ENCODE data around the gene WDR26.

The WDR26 gene

DNA sequence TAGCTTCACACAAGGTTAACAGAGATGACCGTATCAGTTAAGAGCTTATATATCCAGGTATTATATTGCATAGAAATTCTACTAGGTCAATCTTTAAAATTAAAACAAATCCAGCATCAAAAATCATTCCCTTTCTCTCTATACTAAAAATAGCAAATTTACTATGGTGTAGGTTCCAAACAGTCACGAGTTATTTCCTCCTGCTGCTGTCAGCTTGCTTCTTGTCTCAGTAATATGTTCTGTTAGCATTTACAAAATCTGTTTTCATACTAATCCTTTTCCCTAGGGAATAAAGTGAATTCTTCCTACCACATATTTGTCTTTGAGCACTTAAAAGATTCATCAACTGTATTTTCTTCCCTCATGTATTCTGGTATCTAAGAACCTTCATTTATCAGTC lies 2.5 kb downstream of the WDR26 start:
- TF ChIP-seq, protein P1, sequence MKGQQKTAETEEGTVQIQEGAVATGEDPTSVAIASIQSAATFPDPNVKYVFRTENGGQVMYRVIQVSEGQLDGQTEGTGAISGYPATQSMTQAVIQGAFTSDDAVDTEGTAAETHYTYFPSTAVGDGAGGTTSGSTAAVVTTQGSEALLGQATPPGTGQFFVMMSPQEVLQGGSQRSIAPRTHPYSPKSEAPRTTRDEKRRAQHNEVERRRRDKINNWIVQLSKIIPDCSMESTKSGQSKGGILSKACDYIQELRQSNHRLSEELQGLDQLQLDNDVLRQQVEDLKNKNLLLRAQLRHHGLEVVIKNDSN (IDR thresholded peaks at IDR 0.05) = no peak
- TF ChIP-seq TAF1 (IDR thresholded peaks at IDR 0.05; ENCODE audit: low read depth) = no peak
- TF ChIP-seq EGR1 (IDR thresholded peaks at IDR 0.05) = no peak
- no peak for TF ChIP-seq NFIC (IDR thresholded peaks at IDR 0.05)
- TF ChIP-seq FOXM1 (IDR thresholded peaks at IDR 0.05; ENCODE audit: borderline replicate concordance, low read depth) = no peak
- no peak for TF ChIP-seq CEBPB (IDR thresholded peaks at IDR 0.05)
- no peak for TF ChIP-seq RAD21 (IDR thresholded peaks at IDR 0.05; ENCODE audit: low read depth)
- TF ChIP-seq TCF12 (IDR thresholded peaks at IDR 0.05; ENCODE audit: low read depth) = no peak
- TF ChIP-seq, protein P2, sequence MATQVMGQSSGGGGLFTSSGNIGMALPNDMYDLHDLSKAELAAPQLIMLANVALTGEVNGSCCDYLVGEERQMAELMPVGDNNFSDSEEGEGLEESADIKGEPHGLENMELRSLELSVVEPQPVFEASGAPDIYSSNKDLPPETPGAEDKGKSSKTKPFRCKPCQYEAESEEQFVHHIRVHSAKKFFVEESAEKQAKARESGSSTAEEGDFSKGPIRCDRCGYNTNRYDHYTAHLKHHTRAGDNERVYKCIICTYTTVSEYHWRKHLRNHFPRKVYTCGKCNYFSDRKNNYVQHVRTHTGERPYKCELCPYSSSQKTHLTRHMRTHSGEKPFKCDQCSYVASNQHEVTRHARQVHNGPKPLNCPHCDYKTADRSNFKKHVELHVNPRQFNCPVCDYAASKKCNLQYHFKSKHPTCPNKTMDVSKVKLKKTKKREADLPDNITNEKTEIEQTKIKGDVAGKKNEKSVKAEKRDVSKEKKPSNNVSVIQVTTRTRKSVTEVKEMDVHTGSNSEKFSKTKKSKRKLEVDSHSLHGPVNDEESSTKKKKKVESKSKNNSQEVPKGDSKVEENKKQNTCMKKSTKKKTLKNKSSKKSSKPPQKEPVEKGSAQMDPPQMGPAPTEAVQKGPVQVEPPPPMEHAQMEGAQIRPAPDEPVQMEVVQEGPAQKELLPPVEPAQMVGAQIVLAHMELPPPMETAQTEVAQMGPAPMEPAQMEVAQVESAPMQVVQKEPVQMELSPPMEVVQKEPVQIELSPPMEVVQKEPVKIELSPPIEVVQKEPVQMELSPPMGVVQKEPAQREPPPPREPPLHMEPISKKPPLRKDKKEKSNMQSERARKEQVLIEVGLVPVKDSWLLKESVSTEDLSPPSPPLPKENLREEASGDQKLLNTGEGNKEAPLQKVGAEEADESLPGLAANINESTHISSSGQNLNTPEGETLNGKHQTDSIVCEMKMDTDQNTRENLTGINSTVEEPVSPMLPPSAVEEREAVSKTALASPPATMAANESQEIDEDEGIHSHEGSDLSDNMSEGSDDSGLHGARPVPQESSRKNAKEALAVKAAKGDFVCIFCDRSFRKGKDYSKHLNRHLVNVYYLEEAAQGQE (IDR thresholded peaks at IDR 0.05; ENCODE audit: low read depth) = no peak
- no peak for TF ChIP-seq YY1 (IDR thresholded peaks at IDR 0.05; ENCODE audit: low read depth)
- no peak for TF ChIP-seq EP300 (IDR thresholded peaks at IDR 0.05; ENCODE audit: borderline replicate concordance)

DNA sequence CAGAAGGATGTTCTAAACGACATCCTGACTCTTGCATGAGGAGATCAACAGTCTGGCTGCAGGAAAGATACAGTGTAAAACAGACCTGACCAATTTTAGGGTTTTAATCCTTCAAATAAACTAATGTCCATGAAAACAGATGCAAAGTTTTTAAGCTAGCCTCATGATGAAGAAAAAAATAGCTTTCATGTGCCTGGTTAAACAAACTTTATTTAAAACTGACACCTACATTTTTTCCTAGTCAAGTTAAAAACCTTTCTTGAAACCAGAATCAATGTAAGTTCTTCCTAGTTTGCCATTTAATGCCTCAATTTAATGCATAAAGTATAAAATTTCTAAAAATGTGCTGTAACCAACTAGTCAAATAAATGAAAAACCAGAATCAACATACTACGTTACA lies 2.9 kb downstream of the WDR26 start:
- no peak for TF ChIP-seq CEBPB (IDR thresholded peaks at IDR 0.05)

DNA sequence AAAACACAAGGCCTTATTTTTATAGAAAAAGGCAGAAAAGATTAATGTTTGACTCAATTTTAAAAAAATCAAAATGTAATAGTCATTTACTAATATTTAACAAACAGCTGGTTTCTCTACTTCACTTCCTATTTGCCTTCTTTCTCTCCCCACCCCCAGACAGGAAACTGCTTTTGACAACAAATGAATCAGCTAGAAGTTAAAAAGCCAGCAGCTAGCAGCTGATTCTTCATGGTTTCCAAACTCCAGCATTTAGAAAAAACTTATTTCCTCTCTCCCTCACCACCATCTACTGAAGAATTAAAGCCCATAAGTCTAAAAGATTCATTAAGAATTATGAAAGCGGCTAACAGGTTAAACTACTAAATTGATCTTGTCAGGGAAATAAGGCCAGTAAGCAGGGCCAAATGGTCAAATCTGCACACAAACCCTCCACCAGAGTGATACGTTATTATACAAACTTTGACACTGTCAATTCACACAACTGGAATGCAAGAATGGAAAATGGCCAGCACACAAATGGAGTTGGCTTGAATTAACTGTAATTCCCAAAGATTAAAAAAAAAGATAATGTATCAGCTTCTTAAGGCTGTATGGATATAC lies 4.0 kb downstream of the WDR26 start:
- TF ChIP-seq, protein P3, sequence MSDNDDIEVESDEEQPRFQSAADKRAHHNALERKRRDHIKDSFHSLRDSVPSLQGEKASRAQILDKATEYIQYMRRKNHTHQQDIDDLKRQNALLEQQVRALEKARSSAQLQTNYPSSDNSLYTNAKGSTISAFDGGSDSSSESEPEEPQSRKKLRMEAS (IDR thresholded peaks at IDR 0.05) = no peak
- TF ChIP-seq EGR1 (IDR thresholded peaks at IDR 0.05) (no peak), RAD21 (IDR thresholded peaks at IDR 0.05; ENCODE audit: low read depth) (no peak), ZBTB7A (IDR thresholded peaks at IDR 0.05; ENCODE audit: low read depth) (no peak), YY1 (IDR thresholded peaks at IDR 0.05; ENCODE audit: low read depth) (no peak), TEAD4 (IDR thresholded peaks at IDR 0.05) (no peak), FOXM1 (IDR thresholded peaks at IDR 0.05; ENCODE audit: borderline replicate concordance, low read depth) (no peak), NFIC (IDR thresholded peaks at IDR 0.05) (no peak), TCF12 (IDR thresholded peaks at IDR 0.05; ENCODE audit: low read depth) (no peak), CREB1 (IDR thresholded peaks at IDR 0.05; ENCODE audit: low read depth) (no peak), EP300 (IDR thresholded peaks at IDR 0.05; ENCODE audit: borderline replicate concordance) (no peak), CEBPB (IDR thresholded peaks at IDR 0.05) (no peak), TAF1 (IDR thresholded peaks at IDR 0.05; ENCODE audit: low read depth) (no peak)
- TF ChIP-seq, protein P2 (IDR thresholded peaks at IDR 0.05; ENCODE audit: low read depth) = no peak
- TF ChIP-seq, protein P1 (IDR thresholded peaks at IDR 0.05) = no peak

DNA sequence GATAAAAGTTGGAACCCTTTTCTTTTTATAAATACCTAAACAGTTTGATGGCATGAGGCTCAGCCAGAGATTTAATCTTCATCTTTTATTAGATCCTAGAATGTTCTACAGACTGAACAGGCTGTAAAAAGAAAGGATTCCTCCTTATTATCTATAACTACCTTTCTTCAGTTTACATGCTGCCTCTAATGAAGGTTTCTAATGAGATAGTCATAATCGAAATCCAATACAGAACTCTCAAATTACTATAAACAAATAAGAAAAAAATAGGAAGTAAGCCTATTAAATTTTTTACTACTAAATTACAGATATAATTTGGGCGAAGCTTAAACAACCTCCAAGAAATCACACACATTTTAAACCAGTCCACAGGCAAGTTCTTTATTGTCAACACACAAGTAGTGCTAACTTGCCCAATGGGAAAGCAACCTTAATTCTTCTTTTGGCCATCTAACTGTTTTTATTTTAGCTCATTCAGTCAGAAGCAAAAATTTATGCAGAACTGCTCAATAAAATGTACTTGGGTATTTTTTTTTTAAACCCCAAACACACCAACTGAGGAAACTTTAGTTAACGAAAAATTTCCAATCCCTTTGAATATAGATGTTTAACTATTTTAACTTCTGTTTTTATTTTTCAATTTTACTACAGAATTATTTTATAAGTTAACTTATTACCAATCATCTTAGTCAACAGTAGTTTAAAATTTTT lies 4.8 kb downstream of the WDR26 start:
- TF ChIP-seq YY1 (IDR thresholded peaks at IDR 0.05; ENCODE audit: low read depth) (no peak), EP300 (IDR thresholded peaks at IDR 0.05; ENCODE audit: borderline replicate concordance) (no peak), EGR1 (IDR thresholded peaks at IDR 0.05) (no peak), CREB1 (IDR thresholded peaks at IDR 0.05; ENCODE audit: low read depth) (no peak)

DNA sequence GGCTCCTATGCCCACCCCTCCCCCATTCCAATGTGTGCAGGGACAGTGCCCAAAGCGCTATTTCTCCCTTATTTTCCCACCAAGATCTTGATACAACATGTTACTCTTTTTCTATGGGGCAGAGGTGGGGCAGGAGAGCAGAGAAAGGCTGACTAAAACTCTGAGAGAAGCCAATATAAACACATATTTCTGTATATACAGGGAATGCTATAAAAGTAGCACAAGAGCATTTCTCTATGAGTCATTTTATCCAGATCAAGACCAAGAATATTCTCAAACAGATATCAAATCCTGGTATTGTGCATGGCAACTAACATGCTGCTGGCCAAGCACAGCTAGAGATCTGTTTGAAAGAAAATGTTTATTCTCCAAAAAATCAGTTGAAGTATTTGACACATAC lies 7.3 kb downstream of the WDR26 start:
- TF ChIP-seq CEBPB (IDR thresholded peaks at IDR 0.05) = no peak
- TF ChIP-seq TEAD4 (IDR thresholded peaks at IDR 0.05) = no peak
- TF ChIP-seq NFIC (IDR thresholded peaks at IDR 0.05) = no peak

DNA sequence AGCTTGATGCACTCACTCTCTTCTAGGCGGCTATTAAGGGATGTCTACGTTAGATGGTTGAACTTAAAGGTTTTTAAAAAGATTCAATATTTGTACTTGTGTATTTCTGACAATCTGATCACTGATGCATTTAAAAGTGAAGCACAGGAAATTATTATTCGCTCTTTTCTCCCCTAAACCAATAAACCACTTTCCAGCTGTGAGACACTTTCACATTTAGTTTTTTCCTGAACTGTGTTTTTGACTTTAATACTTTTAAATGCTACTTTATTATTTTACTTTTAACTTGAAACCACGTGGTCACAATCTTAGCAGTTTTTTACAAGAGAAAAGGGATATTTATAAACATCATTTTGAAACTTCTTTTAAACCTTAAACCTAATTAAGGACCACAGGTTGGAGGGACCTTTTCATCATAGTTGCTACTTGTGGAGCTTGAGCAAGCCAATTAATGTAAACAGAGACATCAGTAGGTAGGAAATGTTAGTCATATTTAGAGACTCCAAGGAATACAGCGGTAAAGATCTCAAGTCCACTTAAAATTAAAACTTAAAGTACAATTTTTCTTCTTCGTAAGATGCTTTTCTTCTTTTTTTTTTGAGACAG lies 9.2 kb downstream of the WDR26 start:
- no peak for TF ChIP-seq TCF12 (IDR thresholded peaks at IDR 0.05; ENCODE audit: low read depth)
- TF ChIP-seq EP300 (IDR thresholded peaks at IDR 0.05; ENCODE audit: borderline replicate concordance) = no peak
- TF ChIP-seq, protein P2 (IDR thresholded peaks at IDR 0.05; ENCODE audit: low read depth) = no peak
- TF ChIP-seq RAD21 (IDR thresholded peaks at IDR 0.05; ENCODE audit: low read depth) = no peak
- TF ChIP-seq, protein P1 (IDR thresholded peaks at IDR 0.05) = no peak
- TF ChIP-seq EGR1 (IDR thresholded peaks at IDR 0.05) = no peak
- no peak for TF ChIP-seq NFIC (IDR thresholded peaks at IDR 0.05)
- TF ChIP-seq, protein P3 (IDR thresholded peaks at IDR 0.05) = no peak
- no peak for TF ChIP-seq ZBTB7A (IDR thresholded peaks at IDR 0.05; ENCODE audit: low read depth)
- TF ChIP-seq CREB1 (IDR thresholded peaks at IDR 0.05; ENCODE audit: low read depth) = no peak
- no peak for TF ChIP-seq TEAD4 (IDR thresholded peaks at IDR 0.05)
- TF ChIP-seq CEBPB (IDR thresholded peaks at IDR 0.05) = no peak
- TF ChIP-seq YY1 (IDR thresholded peaks at IDR 0.05; ENCODE audit: low read depth) = no peak
- no peak for TF ChIP-seq TAF1 (IDR thresholded peaks at IDR 0.05; ENCODE audit: low read depth)
- TF ChIP-seq FOXM1 (IDR thresholded peaks at IDR 0.05; ENCODE audit: borderline replicate concordance, low read depth) = no peak
